ENCODE data around the gene TIMD4.
"Not testable (repeated sequence)": the region's sequence is repeated elsewhere in the genome, so short reads cannot be mapped to it uniquely, and the experiment has no call there.

TIMD4 gene

DNA sequence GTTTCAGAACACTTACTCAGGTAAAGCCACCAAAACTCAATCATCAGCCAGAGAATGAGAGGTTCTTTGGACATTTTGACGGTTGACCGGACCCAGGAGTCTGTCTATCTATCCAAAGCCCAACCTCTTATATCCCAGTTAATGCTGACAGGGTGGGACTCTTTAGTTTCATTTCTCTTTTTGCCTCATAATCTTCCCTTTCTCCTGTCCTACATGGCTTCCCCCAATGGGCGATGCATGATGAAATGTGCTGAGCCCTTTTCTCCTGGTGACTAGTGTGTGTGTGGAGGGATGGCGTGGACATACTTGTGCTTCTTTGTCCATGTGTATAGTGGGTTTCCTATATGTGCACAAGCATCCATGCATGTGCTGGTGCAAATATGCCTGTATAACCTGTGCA lies at the start of gene TIMD4:
TSS of gene TIMD4 (minus strand) at position 102 of the 400 bp plus-strand sequence. CDS start at position 74, 28 bp downstream.
- DNase-seq (ENCODE audit: low spot score), result no peak

DNA sequence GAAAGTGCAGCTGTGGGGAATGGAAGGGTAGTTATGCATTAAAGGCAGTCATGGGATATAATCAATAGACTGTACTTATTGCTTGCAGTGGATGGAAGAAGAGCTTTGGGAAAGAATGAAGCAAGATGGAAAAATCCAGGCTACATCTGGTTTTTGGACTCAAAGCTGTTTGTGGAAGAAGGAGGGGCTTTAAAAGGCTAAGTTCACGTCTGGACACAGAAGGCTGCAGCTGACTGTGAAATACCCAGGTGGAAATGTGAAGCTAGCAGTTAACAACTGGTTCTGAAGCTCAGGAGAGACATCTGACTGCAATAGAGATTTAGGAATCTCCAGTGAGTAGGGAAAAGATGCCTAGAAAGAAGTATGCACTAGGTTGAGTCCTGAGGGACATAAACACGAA lies 43.2 kb upstream of the TIMD4 start:
- DNase-seq (ENCODE audit: low spot score), result no peak

DNA sequence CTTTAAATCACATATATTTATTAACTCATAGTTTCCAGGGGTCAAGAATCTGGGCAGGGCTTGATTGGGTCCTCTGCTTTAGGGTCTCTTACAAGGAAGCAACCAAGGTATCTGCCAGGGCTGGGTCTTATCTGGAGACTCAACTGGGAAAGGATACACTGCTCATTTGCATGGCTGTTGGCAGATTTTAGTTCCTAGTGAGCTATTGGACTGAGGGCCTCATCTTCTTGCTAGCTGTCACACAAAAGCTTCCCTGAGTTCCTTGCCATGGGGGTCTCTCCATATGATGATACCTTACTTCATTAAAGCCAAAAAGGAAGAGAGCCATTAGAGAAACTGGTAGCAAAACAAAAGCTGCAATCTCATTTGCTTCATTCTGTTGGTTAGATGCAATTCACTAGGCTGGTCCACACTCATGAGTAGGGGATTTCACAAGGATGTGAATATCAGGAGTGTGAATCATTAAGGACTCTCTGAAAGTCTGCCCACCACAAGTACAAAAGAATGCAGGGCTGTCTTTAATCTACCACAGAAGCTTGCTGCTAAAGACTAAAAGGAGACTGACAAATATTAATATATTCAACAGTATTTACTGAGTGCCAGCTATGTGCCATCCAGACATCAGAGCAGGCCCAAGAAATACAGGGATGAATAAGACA lies 42.0 kb upstream of the TIMD4 start:
- peak; percentile 96 for DNase-seq (ENCODE audit: low spot score)

DNA sequence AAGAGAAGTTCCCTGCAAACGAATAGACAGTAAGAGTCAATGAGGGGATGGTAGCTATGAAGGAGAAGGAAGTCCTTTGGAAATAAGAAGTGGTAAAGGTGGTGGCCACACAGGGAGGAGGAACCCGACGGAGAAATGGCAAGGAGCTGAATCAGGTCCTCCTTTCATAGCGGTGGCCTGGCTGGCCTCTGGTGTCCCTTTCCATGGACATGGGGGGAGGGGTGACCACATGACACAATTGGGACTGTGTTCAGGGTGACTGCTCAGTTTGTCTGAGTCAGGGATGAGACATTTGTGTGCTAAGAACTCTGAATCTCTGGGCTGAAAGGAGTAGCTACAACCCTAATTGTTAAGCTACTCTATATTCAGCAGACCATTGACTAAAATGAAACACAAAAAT lies 28.7 kb upstream of the TIMD4 start:
- DNase-seq (ENCODE audit: low spot score), result peak; percentile 96

DNA sequence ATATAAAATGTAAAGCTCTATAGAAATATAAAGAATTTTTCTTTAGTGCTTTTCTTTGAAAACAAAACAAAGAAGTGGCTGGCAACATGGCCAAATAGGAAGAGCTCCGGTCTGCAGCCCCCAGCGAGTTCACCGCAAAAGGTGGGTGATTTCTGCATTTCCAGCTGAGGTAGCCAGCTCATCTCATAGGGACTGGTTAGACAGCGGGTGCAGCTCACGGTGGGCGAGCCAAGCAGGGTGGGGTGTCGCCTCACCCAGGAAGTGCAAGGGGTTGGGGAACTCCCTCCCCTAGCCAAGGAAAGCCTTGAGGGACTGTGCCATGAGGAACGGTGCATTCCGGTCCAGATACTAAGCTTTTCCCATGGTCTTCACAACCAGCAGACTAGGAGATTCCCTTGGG lies 21.0 kb upstream of the TIMD4 start:
- no peak for DNase-seq (ENCODE audit: low spot score)

DNA sequence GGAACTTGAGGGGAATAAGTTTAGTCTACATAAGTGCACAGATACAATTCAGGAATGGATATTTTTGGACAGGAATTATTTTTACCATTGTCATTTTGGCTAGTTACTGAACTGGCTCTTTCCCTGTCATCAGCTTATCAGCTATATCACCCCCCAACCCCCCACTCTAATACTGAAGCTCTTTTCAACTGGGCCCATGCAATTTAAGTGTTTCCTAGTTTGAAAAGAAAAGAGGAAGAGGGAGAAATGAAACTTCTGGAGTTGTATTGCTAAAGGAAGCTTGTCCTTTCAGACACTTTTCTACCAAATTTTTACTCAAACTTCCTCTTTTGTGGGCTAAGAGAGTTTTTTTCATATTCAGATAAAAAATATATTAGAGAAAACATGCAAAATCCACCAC lies 18.5 kb upstream of the TIMD4 start:
- no peak for DNase-seq (ENCODE audit: low spot score)

DNA sequence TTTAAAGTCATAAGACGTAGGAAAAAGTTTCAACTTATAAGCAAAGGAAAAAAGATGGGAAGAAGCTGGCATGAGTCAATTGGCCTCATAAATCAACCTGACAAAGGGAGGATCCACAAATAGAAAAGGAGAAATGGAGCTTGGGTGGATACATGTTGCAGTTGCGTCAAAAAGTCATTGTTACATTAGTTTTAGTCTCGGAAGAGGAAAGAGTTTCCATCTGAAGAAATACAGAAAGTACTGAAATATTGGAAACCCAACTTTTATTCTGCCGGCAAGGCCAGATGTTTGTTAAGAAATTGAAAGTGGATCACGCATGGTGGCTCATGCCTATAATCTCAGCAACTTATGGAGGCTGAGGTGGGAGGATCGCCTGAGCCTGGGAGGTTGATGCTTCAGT lies 11.3 kb upstream of the TIMD4 start:
- DNase-seq (ENCODE audit: low spot score), result no peak

DNA sequence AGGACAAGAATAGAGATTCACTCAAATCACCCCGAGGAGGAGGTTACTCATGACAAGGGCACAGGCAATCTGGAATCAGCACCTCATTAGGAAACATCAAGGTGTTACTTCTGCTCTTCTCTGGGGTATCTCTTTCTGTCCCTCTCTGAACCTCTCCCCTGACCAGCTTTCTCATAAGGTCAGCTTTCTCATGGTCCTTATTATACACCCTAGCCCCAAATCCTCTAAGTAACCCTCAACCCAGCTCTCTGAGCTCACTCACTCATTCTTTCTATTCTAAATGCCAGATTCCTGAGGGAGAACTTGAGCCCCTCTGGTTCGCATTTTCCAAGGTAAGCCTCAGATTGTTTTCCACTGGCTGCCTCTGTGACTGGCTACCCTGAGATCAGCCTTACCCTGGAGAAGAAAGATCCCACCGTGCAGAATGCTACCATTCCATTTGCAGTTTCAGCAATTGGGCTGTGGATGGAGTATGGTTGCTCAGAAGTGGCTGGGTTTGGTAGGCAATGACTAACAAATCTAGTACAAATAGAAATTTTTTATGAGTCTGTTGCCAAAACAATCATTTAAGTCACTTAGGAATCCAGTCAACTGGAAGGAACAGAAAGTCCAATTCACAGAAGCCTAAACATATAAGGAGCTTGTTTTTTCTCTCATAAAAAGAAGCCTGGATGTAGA lies 9.0 kb upstream of the TIMD4 start:
- peak; percentile 47 for DNase-seq (ENCODE audit: low spot score)

DNA sequence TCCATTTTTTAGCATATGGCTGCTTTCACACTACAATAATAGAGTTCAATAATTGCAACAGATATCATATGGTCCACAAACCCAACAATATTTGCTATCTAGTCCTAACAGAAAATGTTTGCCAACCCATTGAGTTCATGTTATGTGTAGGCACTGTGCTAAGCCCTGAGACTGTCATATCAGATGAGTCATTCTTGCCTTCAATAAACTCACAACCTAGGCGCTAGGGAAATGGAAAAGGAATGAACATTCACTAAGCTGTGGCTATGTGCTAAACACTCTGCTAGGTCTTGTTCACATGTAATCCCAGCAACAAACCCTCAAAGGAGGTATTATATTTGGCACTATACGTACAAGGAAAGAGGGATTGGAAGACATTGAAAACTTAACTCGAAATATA lies 8.4 kb upstream of the TIMD4 start:
- peak; percentile 49 for DNase-seq (ENCODE audit: low spot score)

DNA sequence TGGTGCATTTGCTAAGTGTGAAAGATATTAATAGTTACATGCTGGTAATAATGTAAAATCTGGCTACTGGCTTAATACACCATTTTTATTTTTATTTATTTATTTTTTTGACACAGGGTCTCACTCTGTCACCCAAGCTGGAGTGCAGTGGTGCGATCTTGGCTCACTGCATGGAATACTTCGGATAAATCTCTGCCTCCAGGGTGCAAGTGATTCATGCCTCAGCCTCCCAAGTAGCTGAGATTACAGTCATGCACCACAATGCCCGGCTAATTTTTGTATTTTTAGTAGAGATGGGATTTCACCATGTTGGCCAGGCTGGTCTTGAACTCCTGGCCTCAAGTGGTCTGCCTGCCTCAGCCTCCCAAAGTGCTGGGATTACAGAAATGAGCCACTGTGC lies 4.4 kb upstream of the TIMD4 start:
- DNase-seq (ENCODE audit: low spot score), result not testable (repeated sequence)

DNA sequence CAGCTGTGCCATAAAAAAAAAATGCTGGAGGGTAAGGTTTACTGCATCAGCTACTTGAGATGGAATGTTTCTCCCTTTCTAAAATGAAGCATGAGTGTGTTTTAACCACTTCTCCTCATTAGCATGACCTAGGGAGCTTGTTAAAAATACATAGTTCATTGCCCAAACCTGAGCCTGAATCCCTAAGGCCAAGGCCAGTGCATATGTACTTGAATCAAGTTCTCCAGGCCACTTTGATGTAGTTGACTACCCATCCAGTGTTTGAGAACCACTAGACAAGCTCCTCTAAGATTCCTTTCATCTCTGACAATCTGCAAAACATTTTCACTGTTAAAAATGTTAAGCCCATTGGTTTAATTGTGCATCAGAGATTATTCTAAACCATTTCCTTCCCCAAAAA lies 6.7 kb downstream of the TIMD4 start:
- no peak for DNase-seq (ENCODE audit: low spot score)

DNA sequence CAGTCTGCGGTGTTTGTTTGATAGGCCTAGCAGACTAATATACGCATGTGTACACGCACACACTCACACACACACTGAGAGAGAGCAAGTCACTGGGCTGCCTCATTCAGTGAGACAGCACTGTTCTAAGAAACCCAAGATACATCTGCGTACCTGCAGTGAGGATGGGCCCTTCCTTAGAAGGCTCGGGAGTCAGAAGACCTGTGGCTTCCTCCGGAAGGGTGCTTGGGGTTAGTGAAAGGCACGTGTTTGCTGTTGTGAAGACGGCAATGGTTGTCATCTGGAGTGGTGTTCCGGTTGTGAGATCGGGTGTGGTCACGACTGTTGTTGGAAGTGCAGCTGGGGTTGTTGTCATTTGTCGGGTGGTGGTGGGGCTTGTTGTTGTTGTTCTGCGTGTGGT lies 11.7 kb downstream of the TIMD4 start:
- no peak for DNase-seq (ENCODE audit: low spot score)

DNA sequence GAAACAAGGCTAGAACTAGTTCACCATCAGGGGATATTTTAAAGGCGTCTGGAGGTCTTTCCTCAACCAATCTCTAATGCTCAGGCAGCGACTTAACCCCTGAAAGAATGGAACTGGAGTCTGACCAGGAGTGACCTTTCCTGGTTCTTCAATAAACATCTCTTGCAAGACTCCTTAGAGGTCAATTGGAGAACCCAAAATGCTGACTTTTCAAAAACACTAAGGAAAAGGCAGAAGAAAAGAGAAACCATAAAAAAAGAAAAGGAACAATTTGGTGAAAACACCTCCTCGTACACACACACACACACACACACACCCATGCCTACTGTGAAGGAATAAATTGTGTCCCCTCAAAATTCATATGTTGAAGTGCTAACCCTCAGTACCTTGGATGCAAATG lies 12.3 kb downstream of the TIMD4 start:
- DNase-seq (ENCODE audit: low spot score), result no peak

DNA sequence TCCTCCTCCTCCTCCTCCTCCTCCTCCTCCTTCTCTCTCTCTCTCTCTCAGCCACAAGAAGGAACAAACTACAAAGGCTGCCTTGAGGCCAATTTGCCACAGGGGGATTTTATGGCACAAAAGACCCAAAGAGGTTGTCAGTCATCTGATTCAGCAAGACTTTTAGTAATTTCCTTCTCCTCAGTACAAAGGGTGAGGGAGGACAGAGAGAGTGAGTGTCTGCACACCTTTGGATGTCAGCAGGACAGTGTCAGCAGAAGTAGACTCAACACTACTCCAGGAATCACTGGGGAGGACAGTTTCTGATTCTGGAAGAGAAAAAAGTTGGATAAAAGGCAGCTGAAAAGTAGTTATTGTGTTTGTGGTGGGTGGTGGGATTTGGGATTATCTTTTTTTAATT lies 13.6 kb downstream of the TIMD4 start:
- DNase-seq (ENCODE audit: low spot score), result no peak

DNA sequence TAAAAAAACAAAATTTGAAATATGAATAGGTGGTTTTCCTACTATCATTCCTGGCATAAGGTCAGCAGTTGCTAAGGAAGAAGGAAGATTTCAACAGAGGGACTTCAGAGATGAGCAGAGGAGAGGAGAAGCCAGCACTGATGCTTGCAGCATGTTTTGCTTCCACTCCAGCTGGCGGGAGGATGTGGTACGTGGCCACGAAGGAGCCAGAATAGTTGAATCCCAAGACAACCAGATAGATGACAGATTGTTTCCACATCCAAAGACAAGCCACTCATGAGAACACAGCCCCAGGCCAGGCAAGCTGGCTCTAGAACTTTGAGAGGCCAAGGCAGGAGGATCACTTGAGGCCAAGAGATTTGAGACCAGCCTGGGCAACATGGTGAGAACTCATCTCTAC lies 15.1 kb downstream of the TIMD4 start:
- DNase-seq (ENCODE audit: low spot score), result no peak

DNA sequence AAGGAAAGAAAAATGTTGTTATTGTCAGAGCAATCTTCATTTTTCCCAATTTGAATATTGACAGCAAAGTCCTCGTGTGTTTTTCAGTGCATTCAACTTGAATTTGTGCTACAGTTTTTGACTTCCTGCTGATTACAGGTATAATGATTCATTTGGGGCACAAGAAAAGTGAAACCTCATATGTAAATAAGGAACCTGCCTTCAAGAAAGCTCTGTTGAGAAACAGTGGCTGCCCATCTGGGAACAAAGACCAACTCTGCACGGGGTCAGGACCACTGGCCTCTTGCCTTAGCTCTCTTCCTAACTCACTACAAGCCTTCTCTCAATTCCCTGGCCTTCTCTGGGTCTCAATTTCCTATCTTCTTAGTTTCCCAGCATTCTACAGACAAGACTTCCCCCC lies 21.0 kb downstream of the TIMD4 start:
- peak; percentile 24 for DNase-seq (ENCODE audit: low spot score)

DNA sequence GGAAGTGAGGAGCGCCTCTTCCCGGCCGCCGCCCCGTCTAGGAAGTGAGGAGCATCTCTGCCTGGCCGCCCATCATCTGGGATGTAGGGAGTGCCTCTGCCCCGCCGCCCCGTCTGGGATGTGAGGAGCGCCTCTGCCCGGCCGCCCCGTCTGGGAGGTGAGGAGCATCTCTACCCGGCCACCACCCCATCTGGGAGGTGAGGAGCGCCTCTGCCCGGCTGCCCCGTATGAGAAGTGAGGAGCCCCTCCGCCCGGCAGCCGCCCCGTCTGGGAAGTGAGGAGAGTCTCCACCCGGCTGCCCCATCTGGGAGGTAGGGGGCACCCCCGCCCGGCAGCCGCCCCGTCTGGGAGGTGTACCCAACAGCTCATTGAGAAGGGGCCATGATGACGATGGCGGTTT lies 22.6 kb downstream of the TIMD4 start:
- not testable (repeated sequence) for DNase-seq (ENCODE audit: low spot score)

DNA sequence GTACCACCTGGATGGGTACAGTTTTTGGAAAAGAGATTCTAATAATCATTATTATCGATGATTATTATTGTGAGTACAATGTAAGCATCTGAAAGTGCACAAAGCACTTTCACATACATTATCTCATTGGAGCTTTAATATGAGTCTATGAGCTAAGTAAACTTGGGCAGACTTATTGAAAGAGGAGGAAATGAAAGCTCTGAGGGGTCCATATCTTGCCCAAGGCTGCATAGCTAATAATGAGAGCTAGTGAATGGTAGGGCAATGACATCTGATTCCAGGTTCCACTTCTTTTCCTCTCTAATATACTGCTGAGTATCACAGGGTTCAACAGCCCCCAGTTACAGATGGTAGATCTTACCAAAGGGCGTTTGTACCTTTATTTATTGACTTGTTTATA lies 26.1 kb downstream of the TIMD4 start:
- DNase-seq (ENCODE audit: low spot score), result no peak

DNA sequence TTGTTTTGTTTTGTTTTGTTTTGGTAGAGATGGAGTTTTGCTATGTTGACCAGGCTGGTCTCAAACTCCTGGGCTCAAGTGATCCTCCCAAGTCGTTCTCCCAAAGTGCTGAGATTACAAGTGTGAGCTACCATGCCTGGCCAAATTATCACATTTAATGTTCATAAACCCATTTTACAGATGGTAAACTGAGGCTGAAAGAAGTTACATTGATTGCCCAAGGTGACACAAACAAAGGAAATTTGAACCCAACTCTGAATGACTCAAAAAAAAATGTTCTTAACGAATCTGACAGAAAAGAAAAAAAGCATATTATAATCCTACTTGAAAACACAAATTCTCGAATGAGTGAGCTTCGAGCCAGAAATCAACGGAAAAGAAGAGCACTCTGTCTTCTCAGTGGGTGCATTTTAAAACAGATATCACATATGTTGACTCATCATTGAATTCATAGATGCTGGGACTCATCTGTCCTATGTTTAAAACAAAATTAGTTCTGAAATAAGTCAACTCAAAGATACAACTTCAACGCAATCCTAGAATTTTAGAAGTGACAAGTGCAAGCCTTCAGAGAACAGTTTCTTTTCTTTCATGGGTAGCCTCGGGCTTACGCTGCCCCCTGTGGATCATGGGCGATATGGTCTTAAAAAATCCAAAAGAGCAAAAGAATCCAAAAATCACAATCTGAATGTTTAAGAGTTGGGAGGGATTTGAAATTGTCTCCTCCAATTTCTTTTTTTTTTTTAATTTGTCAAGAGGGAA lies 28.4 kb downstream of the TIMD4 start:
- peak; percentile 39 for DNase-seq (ENCODE audit: low spot score)

DNA sequence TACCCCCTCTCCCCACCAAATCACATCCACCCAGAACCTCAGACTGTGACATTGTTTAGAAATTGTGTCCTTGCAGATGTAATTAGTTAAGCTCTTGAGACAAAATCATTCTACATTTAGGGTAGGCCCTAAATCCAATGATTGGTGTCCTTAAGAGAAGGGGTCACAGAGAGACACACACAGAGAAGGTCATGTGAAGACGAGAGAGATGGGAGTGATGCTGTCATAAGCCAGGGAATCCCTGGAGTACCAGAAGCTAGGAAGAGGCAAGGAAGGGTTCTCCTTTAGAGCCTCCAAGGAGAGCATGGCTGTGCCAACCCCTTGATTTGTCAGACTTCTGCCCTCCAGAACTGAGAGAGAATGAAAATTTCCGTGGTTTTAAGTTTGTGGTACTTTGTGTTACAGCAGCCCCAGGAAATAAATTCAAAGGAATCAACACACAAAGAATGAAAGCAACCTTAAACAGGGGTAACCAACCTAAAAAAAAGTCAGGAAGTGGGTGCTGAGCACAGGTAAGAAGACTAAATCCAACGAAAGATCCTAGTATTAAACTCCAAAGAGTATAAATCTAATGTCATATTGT lies 33.6 kb downstream of the TIMD4 start:
- DNase-seq (ENCODE audit: low spot score), result no peak

DNA sequence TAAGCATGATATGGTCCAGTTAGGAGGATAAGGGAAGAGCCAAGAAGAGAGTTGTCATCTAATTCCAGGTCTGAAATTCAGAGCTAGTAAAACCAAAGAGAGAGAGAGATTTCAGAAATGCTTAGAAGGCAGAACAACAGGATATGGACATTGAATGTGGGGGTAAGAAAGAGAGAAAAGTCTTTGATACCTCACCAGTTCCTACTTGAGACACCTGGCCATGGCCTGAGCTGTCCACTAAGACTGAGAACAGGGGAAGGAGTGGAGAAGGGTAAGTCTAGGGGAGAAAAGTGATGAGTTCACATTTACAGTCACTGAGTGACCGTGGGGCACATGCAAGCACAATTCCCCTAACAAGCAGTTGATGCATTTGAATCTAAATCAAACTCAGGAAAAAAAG lies 35.5 kb downstream of the TIMD4 start:
- DNase-seq (ENCODE audit: low spot score), result no peak

DNA sequence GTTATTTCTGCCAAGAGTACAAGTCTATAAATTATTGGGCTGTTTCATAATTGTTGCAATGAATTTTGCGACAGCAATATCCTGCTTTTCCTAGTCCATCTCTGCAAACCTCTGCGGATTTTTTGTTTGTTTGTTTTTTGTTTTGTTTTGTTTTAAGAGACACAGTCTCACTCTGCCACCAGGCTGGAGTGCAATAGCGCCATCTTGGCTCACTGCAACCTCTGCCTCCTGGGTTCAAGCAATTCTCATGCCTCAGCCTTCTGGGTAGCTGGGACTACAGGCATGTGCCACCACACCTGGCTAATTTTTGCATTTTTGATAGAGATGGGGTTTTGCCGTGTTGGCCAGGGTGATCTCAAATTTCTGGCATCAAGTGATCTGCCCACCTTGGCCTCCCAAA lies 37.3 kb downstream of the TIMD4 start:
- DNase-seq (ENCODE audit: low spot score), result not testable (repeated sequence)

DNA sequence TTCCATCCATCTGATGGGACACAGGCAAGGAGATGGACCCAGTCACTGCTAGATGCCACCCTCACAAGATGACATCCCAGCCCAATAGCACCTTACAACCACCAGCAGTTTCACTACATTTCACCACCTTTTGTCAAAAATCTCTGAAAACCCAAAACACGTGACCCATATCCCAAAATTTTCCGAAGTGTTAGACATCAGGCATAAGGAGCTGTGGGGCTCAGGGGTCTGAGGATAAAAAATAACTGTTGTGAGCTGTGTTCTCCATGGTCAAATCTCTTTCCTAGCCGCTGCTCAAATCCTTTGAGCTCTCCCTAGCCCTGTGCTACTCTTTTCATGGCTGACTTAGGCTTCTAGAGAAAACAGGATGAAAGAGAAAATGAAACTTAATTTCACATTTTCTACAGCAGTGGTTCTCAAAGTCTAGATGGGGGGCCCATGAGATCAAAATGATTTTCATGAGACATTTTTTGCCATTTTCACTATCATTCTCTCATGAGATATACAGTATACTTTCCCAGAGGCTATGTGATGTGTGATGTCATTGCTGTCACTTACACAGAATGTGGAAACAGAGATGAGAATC lies 40.7 kb downstream of the TIMD4 start:
- no peak for DNase-seq (ENCODE audit: low spot score)
